Embryonic facial prominence (tissue), 1 donor: ENCODE data around the gene PTDSS2.
A peak's percentile ranks its signal among the peaks of the same experiment; 100 is the strongest.
"Not testable (repeated sequence)": the region's sequence is repeated elsewhere in the genome, so short reads cannot be mapped to it uniquely, and the experiment has no call there.

Experiments used
- DNase-seq: peaks from one replicate; pipeline ENCODE4 v3.0.0-alpha.2; 2016; ENCODE audit errors: extremely low spot score

PTDSS2 gene

DNA sequence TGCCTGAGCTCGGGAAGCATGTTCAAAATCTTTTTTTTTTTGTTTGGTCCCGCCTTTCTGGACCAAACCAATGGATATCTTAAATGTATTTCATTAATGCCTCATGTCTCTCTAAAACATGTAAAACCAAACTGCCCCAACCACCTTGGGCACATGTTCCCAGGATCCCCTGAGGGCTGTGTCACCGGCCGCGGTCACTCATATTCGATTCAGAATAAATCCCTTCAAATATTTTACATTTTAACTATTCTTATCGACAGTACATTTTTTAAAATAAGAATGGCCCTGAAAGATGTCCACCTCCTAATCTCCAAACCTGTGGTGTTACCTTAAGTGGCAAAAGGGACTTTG is 54.9 kb downstream of the PTDSS2 start:
- DNase-seq: no peak

DNA sequence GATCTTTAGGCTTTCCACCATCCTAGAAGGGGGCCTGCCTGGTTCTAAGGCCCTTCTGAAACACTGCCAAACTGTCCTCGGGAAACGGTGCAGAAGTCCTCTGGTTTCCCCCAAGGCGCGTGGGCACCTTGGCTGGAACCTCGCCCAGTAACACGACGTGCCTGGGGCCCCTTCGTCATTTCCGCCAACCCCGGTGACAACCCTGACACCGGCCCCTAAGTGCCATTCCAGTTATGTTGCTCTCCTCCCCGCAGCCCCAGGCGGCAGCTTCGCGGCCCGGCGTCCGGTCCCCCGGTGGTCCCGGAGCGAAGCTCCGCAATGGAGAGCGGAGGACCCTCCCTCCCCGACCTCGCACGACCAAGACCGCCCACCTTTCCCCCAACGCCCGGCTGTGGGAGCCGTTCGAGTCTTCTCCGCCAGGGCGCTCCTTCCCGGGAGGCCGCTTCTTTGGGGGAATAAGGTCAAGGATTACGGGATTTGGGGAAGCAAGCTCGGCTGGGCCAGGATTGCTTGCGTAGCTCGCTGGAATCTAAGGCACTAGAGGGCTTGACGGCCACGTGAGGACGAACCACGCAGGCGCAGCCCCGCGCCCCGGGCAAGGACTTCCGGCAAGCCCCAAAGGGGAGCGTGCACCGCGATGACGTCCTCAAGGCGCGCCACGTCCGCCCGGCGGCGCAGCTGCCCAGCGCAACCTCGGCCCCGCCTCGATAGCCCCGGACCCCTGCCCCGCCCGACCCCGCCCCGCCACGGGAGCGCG is 56.3 kb downstream of the PTDSS2 start:
- DNase-seq: peak; percentile 93

DNA sequence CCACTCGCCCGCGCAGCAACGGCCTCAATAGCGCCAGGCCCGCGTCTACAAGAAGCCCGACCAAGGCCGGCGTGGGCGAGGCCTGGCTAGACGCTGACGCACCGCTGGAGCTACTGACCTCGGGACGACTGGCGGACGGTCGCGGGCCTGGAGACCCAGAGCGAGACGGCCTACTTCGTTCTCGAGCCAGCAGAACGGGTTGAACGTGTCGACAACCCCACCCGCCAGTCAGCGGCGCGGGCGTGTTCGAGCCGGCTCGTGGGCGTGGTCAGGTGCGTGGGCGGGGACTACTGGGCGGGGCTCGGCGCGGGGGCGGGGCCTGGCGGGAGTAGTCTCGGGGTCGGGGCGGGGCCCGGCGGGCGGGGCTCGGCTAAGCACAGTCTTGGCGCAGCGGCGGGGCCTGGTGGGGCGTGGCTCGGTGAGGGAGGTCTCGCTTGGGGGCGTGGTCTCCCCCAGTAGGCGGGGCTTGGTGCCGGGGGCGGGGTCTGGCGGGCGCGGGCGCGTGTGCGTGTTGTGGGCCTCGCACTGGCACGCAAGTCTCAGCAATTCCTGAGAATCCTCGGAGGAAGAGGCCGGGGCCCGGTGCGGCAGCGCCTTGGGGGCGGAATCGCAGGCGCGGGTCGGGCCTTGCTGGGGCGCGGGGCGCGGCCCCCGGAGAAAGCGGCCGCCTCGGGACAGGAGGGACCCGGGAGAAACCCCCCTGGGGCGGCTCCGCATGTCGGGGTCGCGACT is 57.1 kb downstream of the PTDSS2 start, which contains the start of gene RNH1:
TSS of gene RNH1 (minus strand) at position 248 of the 732 bp plus-strand sequence. CDS start 5,080 bp downstream, outside the sequence.
- peak; percentile 85 for DNase-seq

DNA sequence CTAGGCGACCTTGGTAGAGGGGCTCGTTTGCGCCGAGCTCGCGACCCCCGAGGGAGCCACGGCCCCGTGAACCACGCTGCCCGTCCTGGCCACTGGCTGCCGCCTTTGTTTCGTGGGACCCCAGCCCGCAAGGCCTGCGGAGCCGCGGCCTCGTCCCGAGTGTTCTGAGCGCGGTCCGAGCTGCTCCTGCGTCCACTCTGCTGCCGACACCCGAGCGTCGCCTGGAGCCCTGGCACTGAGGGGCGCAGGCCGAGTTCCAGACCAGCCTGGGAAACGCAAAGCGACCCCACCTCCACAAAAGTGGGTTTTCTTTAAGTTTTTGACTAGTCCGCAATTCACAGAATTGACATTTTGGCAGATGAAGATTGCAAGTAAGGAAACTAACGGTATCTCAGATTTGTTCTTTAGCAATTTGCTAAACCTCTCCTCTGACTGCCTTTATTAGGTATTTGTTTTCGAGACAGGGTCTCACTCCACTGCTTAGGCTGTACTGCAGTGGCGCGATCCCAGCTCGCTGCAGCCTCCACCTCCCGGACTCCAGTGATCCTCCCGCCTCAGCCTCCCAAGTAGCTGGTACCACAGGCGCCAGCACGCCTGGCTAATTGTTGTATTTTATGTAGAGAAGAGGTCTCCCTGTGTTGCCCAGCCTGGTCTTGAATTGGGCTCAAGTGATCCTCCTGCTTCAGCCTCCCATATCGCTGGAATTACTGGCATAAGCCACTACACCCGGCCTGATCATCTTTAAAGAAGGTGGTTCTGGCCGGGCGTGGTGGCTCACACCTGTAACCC is 57.8 kb downstream of the PTDSS2 start:
- no peak for DNase-seq

DNA sequence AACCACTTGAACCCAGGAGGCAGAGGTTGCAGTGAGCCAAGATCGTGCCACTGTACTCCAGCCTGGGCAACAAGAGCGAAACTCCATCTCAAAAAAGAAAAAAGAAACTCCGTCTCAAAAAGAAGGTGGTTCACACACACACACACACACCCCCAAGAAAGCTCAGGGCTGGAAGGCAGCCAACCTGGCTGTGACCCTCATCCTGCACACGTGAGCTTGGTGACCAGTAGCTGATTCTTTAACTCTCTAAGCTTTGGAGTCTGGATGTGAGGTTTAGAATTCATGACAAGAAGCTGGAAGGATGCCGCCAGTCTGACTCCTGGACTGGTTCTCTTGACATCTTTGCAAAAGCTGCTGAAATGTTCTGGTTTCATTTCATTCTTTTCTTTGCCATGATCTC is 58.9 kb downstream of the PTDSS2 start:
- no peak for DNase-seq

DNA sequence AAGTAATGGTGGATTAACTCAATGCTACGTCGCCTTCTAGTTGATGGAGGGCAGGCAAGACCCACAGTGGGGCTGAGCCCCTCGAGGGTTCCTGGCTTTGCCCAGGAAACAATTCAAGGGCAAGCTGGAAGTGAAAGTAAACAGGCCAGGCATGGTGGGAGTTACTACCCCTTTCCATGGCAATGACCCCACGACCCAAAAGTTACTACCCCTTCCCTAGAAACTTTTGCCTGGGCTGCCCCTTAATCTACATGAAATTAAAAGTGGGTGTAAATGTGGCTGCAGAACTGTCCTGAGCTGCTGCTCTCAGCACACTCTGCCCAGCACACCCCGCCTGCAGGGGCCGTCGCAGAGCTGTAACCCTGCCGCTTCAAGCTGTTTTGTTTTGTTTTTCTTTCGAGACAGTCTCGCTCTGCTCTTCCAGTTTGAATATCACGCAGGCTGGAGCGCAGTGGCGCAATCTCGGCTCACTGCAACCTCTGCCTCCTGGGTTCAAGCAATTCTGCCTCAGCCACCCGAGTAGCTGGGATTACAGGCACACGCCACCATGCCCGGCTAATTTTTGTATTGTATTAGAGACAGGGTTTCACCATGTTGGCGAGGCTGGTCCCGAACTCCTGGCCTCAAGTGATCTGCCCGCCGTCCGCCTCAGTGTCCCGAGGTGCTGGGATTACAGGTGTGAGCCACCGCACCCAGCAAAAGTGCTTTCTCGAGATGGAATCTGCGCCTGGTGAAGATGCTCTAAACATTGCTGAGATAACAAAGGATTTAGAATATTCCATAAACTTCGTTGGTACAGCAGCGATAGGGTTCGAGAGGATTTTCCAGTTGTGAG is 62.9 kb downstream of the PTDSS2 start:
- DNase-seq: no peak

DNA sequence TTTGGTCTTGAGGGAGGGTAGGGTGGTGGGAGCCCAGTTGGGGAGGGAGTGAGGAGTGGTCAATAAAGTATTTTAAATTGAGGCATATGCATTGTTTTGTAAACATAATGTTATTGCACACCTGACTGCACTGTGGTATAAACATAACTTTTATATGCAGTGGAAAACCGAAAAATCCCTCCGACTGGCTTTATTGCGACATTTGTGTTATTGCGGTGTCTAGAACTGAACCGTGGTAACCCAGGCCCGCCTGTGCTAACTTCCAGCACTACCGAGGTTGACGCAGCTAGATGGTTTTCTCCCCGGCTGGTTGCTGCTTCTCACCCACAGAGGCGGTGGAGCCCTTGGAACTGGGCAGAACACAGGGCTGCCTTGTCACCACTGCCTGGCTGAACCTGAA is 64.5 kb downstream of the PTDSS2 start:
- no peak for DNase-seq

DNA sequence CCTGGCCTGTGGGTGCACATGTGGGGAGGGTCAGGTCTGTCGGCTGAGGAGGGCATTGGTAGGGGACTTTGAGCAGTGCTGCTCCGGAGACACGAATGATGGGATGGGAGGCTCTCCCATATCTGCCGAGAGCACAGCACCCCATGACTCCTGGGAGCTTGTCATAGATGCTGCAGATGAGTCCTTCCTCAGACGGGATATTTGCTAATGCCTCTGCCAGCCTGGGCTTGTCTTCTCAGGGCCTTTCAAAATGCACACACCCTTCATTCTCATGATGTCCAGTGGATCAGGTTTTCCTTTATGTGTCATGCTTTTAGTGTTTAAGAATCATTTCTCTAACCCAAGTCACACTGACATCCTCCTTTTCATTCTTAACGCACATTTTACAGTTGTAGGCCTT is 65.1 kb downstream of the PTDSS2 start:
- no peak for DNase-seq

DNA sequence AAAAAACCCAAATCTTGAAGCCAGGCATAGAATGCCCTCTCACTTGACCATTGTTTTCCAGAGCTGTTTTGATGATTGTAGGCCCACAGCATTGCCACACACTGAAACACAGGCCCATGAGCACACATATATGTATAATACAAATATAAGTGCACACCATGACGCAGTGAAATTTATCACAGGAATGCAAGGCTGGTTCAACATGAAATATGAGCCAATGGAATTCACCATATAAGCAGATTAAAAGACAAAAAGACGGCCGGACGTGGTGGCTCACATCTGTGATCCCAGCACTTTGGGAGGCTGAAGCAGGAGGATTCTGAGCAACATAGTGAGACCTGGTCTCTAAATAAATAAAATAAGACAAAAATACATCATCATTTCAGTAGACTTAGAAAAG is 66.3 kb downstream of the PTDSS2 start:
- DNase-seq: no peak

DNA sequence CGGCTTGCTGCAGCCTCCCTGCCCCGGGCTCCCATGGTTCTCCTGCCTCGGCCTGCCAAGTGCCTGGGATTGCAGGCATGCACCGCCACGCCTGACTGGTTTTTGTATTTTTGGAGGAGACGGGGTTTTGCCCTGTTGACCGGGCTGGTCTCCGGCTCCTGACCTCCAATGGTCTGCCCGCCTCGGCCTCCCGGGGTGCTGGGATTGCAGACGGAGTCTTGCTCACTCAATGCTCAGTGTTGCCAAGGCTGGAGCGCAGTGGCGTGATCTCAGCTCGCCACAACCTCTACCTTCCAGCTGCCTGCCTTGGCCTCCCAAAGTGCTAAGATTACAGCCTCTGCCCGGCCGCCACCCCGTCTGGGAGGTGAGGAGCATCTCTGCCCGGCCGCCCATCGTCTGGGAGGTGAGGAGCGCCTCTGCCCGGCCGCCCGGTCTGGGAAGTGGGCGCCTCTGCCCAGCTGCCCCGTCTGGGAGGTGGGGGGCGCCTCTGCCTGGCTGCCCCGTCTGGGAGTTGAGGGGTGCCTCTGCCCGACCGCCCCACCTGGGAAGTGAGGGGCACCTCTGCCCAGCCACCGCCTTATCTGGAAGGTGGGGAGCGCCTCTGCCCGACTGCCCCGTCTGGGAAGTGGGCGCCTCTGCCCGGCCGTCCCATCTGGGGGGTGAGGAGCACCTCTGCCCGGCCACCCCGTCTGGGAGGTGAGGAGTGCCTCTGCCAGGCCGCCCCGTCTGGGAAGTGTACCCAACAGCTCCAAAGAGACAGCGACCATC is 67.0 kb downstream of the PTDSS2 start:
- DNase-seq: not testable (repeated sequence)

DNA sequence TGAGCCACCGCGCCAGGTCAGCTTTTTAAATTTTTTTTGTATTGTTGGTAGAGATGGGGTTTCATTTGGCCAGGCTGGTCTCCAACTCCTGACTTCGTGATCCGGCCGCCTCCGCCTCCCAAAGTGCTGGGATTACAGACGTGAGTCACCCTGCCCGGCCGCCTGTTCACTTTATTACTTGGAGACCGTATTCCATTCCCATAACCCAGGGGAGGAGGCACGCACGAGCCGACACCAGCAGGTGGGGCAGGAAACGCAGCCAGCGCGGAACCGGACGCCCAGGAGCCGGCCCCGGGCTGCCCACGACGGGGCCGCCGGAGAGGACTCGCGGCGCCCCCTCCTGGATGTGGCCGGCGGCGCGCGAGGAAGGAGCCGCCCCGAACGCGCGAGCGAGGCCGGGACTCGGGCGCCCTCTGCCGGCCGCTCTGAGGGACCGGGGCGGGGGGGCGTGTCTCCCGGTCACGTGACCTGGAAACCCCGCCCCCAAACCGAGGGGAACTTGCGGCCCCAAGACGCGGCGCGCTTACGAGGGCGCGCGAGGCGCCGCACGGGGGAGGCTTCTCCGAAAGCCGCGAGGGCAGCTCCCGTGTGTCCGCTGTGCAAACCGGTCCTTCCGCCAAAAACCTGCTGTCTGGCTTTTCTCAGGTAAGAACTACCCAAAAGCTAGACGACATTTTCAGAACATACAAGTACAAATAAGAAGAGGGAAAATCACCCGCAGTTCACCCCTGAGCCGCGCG is 68.6 kb downstream of the PTDSS2 start:
- DNase-seq: peak; percentile 18

DNA sequence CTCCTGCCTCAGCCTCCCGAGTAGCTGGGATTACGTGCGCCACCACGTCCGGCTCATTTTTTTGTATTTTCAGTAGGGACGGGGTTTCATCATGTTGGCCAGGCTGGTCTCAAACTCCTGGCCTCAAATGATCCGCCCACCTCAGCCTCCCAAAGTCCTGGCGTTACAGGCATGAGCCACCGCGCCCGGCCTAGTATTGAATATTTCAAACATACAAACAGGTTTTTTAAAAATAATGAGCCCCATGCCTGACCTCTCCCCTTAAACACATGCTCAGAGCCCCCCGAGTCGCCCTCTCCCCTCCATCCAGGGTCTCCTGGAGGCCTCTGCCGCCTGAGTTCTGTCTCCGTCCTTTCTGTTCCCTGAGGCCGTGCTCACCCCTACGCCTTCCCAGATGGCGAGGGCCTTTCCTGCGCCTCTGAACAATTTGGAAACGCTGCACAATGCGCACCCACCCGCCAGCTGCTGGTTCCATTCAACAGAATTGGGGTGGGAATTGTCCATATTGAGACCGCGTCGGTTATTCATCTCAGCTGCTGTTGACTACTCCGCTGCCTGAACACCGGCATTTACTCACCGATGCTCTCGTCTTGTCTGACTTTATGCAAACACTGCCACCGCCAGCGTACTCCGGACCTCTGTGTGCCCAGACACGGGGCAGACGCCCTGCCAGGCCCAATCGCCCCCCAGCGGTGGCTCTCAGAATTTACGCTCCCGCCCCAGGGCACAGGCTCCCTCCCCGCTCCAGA is 70.5 kb downstream of the PTDSS2 start:
- no peak for DNase-seq

DNA sequence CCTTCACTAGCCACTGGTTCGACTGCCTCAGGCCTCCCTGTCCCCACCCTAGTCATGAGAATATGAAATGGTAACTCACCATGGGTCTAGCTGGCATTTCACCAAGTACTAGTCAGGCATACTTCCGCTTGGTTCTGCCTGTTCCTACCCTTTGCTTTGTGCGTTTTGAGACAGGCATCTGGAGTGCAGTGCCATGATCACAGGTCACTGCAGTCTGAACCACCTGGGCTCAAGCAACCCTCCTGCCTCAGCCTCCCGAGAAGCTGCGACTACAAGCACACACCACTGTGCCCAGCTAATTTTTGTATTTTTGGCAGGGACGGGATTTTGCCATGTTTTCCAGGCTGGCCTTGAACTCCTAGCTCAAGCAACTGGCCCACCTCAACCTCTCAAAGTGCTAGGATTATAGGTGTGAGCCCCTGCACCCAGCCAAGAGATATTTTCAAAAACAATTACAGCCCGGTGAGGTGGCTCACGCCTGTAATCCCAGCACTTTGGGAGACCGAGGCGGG is 71.2 kb downstream of the PTDSS2 start:
- DNase-seq: no peak

DNA sequence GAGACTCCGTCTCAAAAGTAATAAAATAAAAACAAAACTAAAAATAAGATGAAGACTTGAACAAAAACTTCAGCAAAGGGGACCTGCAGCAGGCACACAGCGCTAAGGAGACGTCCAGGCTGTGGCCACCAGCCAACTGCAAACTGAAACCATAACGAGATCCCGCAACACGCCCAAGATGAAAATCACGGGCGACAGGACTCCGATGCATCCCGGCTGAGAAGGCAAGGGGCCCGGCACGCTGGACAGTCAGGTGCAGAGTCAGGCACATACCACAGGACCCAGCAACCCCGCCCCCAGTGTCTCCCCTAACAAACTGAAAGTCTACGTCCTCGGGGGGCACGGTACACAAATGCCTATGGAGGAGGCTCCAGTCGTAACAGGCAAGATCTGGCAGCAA is 76.1 kb downstream of the PTDSS2 start:
- DNase-seq: no peak

DNA sequence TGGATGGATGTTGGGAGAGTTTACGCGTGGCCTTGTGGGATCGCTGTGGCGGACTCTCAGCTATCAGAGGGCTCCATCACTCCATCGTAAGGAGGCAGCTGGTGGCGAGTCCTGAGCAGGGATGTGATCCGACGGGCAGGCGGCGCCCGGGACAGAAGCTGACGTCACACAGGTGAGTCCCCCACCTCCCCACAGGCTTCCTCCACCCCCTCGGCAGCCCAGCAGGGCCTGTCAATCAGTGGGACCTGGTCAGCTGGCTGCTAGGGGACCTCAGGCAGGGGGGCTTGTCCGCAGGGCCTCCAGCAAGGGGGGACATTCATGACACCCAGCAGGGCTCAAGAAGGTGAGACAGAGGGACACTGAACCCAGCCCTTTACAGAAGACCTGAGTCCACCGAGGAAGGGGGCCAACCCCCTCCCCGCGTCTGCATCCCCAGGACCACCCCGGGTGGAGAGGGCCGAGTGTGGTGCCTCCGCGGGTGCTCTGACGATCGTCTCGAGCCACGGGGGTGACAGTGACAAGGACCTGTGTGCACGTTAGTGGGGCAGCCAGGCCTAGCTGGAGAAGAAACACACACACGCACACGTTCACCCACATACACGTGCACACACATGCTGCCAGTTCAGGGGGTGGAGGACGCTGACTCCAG is 78.2 kb downstream of the PTDSS2 start:
- no peak for DNase-seq

DNA sequence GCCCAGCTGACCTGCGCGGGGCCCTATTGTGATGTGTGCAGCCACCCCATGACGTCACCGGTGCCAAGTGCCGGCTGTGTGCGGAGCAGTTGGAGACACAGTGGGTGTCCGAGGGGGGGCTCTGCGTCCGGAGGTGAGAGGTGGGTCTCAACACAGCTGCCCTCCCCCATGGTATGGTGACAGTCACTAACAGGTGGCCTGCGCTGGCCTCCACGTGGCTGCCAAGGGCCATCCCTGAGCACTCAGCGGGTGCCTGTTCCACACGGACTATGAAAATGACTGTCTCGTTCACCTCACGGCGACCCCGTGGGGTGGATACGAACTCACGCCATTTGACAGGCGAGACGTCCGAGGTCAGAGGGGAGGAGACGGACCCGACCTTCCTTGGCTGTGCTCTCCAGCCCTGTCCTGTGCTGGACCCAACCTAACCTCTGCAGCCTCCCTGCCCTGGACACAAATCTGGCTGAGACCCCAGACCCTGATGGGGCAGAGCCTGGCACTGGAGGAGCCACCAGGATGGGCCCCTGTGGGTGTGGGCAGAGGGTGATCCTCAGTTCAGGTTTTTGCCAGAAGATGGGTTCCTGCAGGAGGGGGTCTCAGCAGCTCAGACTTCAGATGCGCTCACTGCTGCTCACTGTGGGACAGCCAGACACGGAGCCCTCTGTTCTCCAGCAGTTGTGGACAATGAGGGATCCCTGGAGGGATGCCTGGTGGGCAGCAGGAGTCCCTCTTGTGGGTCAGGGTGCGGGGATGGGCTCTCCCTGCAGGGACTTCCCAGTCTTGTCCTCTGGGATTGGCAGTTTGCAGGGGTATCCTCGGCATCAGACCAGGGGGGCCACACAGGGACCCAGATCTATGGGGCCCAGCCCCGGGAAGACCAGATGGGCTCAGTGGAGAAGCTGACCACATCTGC is 79.0 kb downstream of the PTDSS2 start:
- no peak for DNase-seq

DNA sequence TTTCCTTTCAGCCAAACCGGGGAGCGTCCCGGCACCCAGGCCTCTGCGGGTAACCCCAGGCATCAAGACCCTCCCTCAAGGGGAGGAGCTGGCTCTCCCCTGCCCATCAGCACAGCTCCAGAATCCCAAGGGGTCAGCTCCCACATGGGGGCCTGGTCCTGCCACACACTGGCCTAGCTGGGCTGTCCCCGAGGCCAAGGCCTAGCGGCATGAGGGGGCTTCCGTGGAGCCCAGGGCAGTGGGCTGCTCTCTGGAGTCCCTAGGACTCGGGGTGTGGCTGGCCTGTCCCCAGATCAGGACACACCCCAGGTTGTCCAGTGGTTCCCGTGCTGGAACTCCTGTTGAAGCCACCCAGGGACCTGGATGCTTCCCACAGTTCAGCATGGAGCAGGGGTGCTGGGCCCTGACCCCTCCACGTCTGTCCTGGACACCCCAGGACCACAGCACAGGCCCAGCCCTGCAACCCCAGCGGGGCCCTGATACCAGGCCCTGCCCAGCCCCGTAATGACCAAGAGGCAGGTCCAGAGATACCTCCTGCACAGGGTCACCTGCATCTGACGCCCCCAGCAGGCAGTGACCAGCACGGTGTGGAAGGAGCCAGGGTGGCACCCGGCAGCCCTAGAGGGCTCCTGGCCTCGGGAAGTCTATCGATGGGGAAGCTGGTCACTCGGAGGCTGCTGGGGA is 79.8 kb downstream of the PTDSS2 start:
- no peak for DNase-seq
